Smooth muscle cell of bladder (primary cell): ENCODE data around the gene MYO1A. TPM values are rescaled to one million over a fixed set of nuclear protein-coding genes. Genes with fewer than 3 reads are reported as not detected.

ENCODE experiments used
- total RNA-seq: library from RNA; depleted of rRNA; stranded (reverse); fragments of >200 nt; gene quantifications from 2 replicates; pipeline ENCODE4 v1.2.3, GENCODE V29; 2014

MYO1A gene
- total RNA-seq = under 0.01 TPM in 1 of 2 replicates, not detected in the other

DNA sequence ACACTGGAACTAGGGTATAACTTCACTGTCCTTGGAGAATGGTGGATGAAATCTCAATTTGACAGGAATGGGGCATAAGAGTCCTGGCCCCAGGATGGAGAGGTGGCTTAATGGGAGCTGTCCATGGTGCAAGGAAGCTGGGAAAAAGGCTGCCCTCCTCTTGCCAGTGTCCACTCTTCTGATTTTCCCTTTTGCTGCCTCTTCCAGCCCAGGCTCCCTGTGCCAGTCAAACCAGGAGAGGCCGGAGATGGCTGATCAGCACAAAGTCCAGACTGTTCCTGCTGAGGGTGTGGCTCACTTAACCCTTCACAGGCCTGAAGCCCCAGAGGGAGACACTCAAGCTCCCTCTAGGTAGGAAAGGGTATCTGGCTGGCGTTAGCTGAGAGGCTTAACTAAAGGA lies at the start of gene MYO1A:
TSS of gene MYO1A (minus strand) at position 240 of the 400 bp plus-strand sequence. CDS start 1,806 bp downstream, outside the sequence.

DNA sequence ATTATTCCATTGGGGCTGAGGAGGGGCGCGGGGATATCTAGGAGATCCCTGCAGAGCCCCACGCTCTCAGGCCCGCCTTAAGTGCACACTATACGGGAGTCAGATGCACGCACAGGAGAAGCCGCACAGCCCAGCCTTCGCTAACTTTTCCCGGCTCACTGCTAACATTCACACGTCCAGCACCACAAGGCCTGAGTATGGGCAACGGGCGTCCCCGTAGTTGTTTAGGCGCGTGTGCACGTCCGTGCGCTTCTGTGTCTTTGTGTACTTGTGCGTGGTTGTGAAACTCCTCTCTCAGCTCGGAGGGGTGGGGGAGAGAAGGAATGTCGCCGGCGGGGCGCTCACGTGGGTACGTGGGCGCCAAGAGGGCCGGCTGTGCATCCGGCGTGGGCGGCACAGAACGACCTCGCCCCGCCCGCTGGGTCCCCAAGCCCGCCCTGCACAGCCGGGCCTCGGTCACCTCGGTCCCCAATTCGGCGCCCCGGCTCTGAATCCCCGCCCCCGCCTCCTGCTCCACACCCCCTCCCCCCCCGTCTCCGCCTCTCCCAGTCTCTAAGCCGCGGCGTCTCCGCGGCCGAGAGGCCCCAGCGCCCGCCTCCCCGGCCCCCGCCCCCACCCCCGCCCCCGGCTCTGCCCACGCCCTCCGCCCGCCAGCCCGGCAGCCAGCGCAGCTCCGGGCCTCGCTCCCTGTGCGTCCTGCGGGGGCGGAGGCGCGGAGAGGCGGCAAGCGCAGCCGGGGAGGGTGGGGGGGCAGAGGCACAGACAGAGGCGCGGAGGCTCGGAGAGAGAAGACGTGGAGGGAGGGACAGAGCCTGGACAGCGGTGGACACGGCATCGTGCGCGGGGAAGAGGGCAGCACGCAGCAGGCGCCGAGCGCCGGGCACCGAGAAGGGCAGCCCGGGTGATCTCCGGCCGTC lies 38.7 kb upstream of the MYO1A start, which contains the start of gene NAB2:
TSS of gene NAB2 (plus strand) at position 761 of the 917 bp plus-strand sequence. CDS start 158 bp downstream, outside the sequence.

DNA sequence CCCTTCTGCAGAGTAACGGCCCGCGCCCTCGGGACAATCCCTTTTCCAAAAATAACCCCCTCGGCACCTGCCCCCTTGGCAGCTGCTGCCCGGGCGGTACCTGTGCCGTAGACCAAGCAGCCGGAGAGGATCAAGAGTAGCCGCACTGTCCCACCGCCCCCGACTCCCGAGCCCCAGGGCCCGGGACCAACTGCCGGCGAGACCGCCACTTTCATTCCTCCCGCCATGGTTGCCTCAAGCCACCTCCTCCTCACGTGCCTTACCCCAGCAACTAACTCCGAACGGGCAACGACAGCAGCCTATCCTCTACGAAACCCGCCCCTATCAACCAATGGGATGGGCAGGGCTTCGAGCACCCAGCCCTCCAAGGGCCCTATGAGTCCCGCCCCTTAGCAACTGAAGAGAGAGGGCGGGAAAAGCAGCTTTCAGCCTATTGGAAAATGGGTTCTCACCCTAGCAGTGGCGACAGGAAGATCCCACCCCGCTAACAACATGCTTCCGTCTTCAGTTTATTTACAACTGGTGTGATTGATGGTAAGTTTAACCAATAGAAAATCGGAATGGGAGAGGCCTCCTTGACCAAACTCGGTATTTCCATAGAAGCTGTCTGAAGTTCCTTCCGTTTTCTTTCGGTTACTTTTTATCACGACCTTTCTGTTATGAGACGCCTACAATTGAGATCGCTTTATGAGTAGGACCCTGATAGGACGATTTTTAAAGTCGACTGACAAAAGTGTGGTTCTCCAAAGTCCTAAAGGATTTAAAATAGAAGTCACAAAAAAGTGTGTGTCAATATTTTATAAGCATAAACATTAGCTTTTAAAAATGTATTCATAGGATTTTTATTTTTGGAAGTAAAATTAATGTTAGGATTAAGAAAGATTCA lies 28.8 kb upstream of the MYO1A start, which contains the start of gene NEMP1:
TSS of gene NEMP1 (minus strand) at position 273 of the 886 bp plus-strand sequence. CDS start at position 227, 46 bp downstream.

DNA sequence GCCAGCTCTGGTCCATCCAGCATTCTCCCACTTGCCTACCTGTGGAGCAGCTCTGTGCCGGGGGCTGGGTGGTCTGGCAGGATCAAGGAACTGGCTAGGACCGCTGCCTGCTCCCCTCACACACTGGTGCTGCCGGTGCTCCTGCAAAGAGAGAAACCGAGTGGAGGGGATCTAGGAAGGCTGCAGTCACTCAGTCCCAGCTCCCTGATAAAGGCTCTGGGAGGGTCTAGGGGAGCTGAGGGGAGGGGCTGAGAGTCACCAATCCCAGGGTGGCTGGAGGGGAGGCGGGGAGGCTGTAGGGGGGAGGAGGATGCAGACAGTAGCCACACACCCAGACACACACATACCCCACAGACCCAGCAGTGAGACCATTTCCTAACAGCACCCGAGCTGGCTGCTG lies 33.6 kb downstream of the MYO1A start, which contains the start of gene TAC3:
TSS of gene TAC3 (minus strand) at position 182 of the 400 bp plus-strand sequence. CDS start 732 bp downstream, outside the sequence.

DNA sequence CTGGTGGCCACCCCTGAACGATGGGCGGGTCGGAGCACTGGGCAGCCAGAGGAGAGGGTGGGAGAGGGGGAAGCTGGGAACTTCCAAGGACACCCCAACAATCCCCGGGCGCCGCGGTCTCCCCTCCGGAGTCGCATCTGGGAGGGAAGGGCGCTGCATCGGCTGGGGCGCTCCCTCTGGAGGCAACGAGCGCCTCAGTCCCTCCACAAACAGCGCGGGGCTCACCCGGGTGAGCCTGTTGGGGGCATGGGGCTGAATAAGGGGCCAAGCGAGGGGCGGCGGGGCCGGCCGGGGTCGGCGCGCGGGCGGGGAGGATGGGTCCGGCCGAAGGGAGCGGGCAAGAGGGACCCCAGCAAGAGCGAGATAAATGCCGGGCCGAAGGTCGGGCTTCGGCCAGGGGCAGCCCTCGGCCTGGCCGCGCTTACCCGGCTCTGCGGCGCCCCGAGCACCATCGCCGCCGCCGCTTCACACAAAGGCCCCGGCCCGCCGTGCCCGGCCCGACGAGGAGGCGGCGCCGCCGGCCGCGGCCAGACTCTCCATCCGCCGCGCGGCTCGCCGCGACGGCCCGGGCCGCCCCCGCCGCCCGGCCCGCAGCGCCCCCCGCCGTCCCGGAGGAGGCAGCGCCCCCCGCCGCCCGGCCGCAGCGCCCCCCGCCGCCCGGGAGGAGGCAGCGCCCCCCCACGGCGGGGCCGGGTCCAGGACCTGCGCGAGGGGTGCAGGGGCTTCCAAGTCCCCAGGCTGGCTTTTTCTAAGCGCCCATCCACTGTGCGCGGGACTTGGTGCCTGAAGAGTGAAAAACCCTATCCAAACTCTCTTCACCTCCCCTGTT lies 43.7 kb downstream of the MYO1A start, which contains the start of gene ZBTB39:
TSS of gene ZBTB39 (minus strand) at position 567 of the 829 bp plus-strand sequence. CDS start 1,629 bp downstream, outside the sequence.

Other genes with a start within 250 kb of the MYO1A start
- under 0.01 TPM in 1 of 2 replicates, not detected in the other for gene SDR9C7, start 115.7 kb downstream of the MYO1A start, total RNA-seq
- gene RDH16, start 92.5 kb downstream of the MYO1A start, total RNA-seq = 0.09 and 0.14 TPM in 2 replicates
- 2.8 and 3.6 TPM in 2 replicates for gene ZBTB39, start 43.6 kb downstream of the MYO1A start, total RNA-seq
- not detected in 2 replicates for gene TAC3, start 33.6 kb downstream of the MYO1A start, total RNA-seq
- gene NEMP1, start 28.7 kb upstream of the MYO1A start, total RNA-seq = 3.8 and 4.7 TPM in 2 replicates
- 26.6 and 39.9 TPM in 2 replicates for gene NAB2, start 39.0 kb upstream of the MYO1A start, total RNA-seq
- gene STAT6, start 61.2 kb upstream of the MYO1A start, total RNA-seq = 75.2 and 76.1 TPM in 2 replicates
- gene LRP1, start 78.4 kb upstream of the MYO1A start, total RNA-seq = 258 and 432 TPM in 2 replicates
- gene LRP1-AS, start 97.5 kb upstream of the MYO1A start, total RNA-seq = not detected in 2 replicates
- 0.28 and 0.65 TPM in 2 replicates for gene NXPH4, start 166.7 kb upstream of the MYO1A start, total RNA-seq
- 223 and 313 TPM in 2 replicates for gene SHMT2, start 179.6 kb upstream of the MYO1A start, total RNA-seq
- gene STAC3, start 201.1 kb upstream of the MYO1A start, total RNA-seq = 0.14 and 0.37 TPM in 2 replicates